Heart left ventricle (tissue), 13 donors: ENCODE data around the gene SPSB4.
"Not testable (repeated sequence)": the region's sequence is repeated elsewhere in the genome, so short reads cannot be mapped to it uniquely, and the experiment has no call there.

ENCODE experiments used
- POLR2A ChIP-seq, 2 donors: fragments of 450-650 bp; IDR thresholded peaks; one replicate each; pipeline ENCODE4 v1.6.1; 2017; ENCODE audit warnings: antibody characterized with exemption in 2 of 2, mild to moderate bottlenecking in 2 of 2, moderate library complexity in 2 of 2
- TF ChIP-seq, protein P1 (sequence below), 12 donors: fragments of 200-600 bp; sonication (generic) in 4 of 12; IDR thresholded peaks; one replicate each; pipeline versions ENCODE4 v1.5.0 to v1.8.0; 2018 to 2022; ENCODE audit warnings: antibody characterized with exemption in 12 of 12, mild to moderate bottlenecking in 5 of 12
- donor health status: ischemic (EF 13 %, LVEDD 7.1; RV severe dilation, severe dysfunction).
- donor health status: DM: no; HTN: yes; CAD: no.
- donor health status: DM: no; HTN: no; CAD: no.
- donor health status: ischemic (EF 25% LVEDD 6.9; RV normal size, moderate dysfunction).
- donor health status: ischemic (EF 25% LVEDD 5.7; RV mildly dilated, moderate dysfunction).
- donor health status: ischemic (EF 35%, LVEDD 5.7; RV mildly dilated, moderate dysfunction).
- donor health status: nonischemic (EF 11% LVEDD 7.7; RV severe dilation, severe dysfunction).
- donor health status: DM: yes; HTN: yes; CAD: no.
- donor health status: PGD.
- donor health status: ischemic (EF 29% LVEDD 5.4; RV normal size, mild dysfunction).
- donor health status: nonischemic (EF 23%, LVEDD 6.1; RV moderate dilation, normal function).

DNA sequence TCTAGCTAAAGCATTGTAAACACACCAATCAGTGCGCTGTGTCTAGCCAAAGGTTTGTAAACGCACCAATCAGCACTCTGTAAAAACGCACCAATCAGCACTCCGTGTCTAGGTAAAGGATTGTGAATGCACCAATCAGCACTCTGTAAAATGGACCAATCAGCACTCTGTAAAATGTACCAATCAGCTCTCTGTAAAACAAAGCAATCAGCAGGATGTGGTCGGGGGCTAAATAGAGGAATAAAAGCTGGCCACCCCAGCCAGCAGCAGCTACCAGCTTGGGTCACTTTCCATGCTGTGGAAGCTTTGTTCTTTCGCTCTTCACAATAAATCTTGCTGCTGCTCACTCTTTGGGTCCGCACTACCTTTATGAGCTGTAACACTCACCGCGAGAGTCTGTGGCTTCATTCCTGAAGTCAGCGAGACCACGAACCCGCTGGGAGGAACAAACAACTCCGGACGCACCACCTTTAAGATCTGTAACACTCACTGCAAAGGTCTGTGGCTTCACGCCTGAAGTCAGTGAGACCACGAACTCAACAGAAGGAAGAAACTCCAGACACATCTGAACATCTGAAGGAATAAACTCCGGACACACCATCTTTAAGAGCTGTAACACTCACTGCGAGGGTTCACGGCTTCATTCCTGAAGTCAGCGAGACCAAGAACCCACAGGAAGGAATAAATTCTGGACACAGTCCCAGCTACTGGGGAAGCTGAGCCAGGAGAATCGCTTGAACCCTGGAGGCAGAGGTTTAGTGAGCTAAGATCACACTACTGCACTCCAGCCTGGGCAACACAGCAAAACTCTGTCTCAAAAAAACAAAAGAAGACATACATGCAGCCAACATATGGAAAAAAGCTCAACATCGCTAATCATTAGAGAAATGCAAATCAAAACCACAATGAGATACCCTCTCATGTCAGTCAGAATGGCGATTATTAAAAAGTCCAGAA lies 33.5 kb upstream of the SPSB4 start:
- TF ChIP-seq, protein P1, sequence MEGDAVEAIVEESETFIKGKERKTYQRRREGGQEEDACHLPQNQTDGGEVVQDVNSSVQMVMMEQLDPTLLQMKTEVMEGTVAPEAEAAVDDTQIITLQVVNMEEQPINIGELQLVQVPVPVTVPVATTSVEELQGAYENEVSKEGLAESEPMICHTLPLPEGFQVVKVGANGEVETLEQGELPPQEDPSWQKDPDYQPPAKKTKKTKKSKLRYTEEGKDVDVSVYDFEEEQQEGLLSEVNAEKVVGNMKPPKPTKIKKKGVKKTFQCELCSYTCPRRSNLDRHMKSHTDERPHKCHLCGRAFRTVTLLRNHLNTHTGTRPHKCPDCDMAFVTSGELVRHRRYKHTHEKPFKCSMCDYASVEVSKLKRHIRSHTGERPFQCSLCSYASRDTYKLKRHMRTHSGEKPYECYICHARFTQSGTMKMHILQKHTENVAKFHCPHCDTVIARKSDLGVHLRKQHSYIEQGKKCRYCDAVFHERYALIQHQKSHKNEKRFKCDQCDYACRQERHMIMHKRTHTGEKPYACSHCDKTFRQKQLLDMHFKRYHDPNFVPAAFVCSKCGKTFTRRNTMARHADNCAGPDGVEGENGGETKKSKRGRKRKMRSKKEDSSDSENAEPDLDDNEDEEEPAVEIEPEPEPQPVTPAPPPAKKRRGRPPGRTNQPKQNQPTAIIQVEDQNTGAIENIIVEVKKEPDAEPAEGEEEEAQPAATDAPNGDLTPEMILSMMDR (IDR thresholded peaks at IDR 0.05) = not testable (repeated sequence)
- TF ChIP-seq POLR2A (IDR thresholded peaks at IDR 0.05) = not testable (repeated sequence)
